Suppressor macrophage treated with lipopolysaccharide for 1 hour (primary cell): ENCODE results near the gene C1QA.

Experiments
- DNase-seq, 3 donors: peaks; one replicate each; pipeline ENCODE4 v3.0.0-alpha.2; 2020 to 2022

C1QA gene

DNA sequence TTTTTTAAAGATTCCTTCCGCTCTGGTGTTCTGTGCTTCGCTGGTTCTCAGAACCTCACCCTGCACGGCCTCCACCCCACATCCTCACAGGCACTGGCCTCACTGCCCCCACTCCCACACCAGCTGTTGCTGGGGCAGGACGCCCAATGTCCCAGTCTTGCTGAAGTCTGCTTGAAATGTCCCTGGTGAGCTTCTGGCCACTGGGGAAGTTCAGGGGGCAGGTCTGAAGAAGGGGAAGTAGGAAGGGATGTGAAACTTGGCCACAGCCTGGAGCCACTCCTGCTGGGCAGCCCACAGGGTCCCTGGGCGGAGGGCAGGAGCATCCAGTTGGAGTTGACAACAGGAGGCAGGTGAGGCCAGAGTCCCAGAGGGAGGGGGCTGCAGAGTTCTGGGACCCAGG is at the start of gene C1QA:
Gene C1QA (plus strand): TSS at position 276 of the 400 bp plus-strand sequence. CDS start 989 bp downstream, outside the sequence.
- DNase-seq = peak; percentile 91 to 94 (median 93)

DNA sequence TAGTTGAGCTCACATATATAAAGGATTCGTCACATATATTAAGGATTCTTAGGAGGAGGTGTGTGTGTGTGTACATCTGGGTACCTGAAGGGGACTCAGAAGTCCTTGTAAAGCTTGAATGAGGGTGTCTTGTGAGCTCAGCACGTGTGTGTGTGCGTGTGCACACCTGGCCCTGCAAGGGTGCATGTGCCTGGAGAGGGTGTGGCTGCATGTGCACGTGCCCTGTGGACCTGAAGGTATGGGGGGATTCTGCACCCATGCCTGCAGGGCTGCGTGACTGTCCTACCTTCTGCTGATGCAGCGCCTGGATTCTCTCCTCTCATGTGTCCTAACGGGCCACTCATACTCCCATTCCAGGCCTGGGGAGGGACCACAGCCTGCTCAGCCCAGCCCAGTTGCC is 49.2 kb upstream of the C1QA start:
- no peak for DNase-seq

- DNase-seq = no peak
Observed at GRCh38 chr1:22588899-22589422, 47.5 kb upstream of the C1QA start.

DNA sequence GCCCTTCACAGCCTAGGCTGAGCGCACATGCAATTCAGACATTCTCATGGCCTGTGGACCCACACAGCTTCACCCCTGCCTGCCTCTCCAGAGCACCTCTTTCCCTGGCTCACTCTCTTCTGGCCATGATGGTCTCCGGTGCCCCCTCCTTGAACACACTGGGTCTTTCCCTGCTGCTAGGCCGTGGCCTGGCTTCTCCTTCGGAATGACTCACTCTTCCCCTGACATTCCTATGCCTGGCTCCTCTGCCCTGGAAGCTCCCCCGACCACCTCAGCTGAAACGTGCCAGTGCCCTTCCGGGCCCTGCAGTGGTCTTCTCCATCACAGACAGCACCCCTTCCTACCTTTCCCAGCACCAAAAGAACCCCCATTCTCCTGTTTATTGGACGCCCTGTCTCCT is 44.9 kb upstream of the C1QA start:
- no peak for DNase-seq

DNA sequence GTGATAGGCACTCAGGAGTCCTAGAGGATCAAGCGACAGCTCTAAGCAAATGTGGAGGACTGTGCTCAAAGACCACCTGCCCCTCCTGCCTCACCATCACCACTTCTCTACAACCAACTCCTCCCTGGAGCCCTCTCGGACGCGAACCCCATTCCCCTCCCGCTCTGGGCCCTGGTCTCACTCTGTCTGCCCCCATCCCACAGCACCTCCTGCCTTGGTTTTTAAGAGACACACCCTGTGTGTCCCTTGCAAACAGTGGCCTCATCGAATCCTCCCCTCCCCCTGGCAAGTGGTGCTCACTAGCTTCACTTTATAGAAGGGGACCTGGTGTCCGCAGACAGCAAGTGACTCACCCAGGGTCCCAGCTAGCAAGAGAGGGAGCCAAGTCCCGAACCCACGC is 44.4 kb upstream of the C1QA start:
- DNase-seq = no peak

- DNase-seq = no peak
Observed at GRCh38 chr1:22592919-22593790, 43.3 kb upstream of the C1QA start.

GRCh38 chr1:22594396-22594795 is 42.0 kb upstream of the C1QA start:
- DNase-seq = no peak

DNA sequence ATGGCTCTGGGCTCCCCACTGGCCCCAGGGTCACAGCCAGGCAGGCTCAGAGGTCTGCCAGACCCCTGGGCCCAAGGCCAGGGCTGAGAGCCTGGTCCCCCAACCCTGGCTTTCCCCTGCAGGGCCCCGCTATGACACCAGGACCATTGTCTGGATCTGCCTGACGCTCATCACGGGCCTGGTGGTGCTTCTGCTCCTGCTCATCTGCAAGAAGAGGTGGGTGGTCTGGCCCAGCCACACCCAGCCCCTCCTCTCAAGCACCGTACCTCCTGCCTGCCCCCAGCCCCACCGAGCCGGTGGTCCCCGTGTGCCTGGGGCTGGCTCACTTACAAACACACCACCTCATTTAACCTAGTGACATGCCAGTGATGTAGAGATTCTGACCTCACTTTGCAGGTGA is 41.3 kb upstream of the C1QA start:
- no peak for DNase-seq

- DNase-seq = no peak
Observed at GRCh38 chr1:22597301-22597965, 39.0 kb upstream of the C1QA start.

DNA sequence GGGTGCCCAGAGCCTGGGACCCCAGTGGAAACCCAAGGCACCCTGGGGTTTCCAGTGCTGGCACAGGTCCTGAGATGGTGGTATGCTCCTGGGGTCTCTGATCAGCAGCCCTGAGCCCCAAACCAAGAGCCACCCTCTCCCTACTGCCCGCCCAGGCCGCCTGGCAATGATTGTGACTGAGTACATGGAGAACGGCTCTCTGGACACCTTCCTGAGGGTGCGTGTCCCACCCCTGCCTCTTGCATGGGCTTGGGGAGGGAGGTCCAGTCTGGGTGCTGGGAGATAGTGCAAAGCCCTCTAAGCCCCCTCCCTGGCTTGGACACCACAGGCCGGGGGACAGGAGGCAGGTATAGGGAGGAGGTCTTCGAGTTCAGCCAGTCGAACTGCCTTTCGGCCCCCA is 38.4 kb upstream of the C1QA start:
- DNase-seq = no peak

GRCh38 chr1:22598736-22599135 is 37.7 kb upstream of the C1QA start:
- DNase-seq = no peak

GRCh38 chr1:22600071-22600816 is 36.2 kb upstream of the C1QA start:
- no peak for DNase-seq

- DNase-seq = no peak
Observed at GRCh38 chr1:22600817-22601605, 35.4 kb upstream of the C1QA start.

DNA sequence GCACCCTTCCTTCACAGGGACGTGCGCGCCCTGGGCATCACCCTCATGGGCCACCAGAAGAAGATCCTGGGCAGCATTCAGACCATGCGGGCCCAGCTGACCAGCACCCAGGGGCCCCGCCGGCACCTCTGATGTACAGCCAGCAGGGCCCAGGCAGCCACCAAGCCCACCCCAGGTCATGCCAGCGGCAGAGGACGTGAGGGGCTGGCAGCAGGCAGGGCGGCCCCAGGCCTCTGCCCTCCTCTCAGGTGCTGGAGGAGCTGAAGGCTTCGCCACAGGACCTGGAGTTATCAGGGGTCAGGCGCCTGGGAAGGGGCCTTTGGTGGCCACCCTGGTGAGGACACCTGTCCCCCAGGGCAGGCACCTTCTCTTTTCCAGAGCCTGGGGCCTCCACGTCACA is 34.8 kb upstream of the C1QA start:
- no peak for DNase-seq

GRCh38 chr1:22602060-22602740 is 34.2 kb upstream of the C1QA start:
- DNase-seq = no peak

GRCh38 chr1:22606161-22606560 is 30.3 kb upstream of the C1QA start:
- peak; percentile 53 to 74 (median 64) for DNase-seq

DNA sequence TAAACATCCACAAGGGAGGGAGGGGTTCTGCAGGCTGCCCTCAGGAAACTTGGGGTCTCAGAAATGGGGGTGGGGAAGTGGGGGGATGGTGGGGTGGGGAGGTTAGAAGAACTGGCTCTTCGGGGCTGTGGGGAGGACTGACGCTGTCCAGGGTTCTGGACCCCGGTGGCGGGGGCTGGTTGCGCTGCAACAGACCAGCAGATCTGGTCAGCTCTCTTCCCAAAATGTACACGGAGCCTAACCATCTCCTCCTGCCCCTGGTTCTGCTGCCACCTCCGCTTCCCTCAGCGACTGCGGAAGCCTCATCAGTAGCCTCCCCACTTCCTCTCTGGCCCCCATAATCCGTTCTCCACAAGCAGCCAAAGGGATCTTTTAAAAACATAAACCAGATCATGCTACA is 29.3 kb upstream of the C1QA start:
- peak in 2 of 3 donors; percentile 16 to 43 for DNase-seq

- DNase-seq = peak; percentile 17 to 29 (median 22)
Observed at GRCh38 chr1:22608361-22608760, 28.1 kb upstream of the C1QA start.

GRCh38 chr1:22609291-22609690 is 27.1 kb upstream of the C1QA start:
- no peak for DNase-seq

GRCh38 chr1:22611530-22611947 is 24.9 kb upstream of the C1QA start:
- peak; percentile 30 to 68 (median 50) for DNase-seq

DNA sequence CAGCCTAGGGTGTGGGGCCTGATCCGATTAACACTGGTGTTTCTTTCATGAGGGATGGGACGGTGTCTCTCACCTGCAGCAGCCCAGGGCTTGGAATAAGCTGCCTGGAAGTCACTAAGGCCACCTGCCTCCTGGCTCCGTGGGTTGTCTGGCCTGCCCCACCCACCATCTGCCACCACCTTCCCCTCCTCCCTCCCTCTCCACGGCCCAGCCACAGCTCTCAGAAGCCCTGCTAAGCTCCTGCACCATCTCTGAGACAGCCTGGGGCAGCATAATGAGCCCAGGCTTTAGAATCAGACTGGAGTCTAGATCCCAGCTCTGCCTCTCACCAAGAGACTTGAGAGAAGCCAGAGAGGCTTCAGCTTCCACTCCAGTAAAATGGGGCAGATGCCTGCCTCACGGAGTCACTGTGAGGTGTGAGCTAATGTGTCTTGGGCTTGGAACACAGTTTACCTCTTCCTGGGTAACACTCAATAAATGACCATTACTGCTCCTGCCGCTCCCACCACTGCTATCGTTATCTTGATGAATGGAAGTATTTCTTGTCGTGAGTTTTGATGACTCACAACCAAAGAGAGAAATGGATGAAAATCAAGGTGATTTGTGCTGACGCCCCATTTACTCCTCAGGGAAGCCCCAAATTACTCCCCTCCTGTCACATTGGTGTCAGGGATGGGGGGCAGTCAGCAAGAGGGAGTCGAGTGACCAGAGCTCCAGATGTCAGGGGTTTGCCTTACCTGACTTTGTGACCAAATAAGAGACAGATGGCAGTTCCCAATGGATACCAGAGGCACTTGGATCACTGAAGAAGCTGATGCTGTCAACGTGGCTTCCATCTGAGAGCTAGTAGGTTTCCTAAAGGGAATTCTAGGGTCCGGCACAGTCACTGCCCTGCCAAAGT is 23.5 kb upstream of the C1QA start:
- no peak for DNase-seq
